Stimulated activated naive CD8-positive, alpha-beta T cell treated with anti-CD3 and anti-CD28 coated beads, Interleukin-15, amount 100 ng/mL, for 72 hours (primary cell): ENCODE data around the gene JAKMIP1.

ENCODE experiments used
- ATAC-seq: fragments of 150-1000 bp; cut with Tn5 transposase; 2 replicates; pipeline ENCODE4 v1.10.0; 2021; ENCODE audit warnings: mild to moderate bottlenecking, moderate library complexity
- DNase-seq, 2 donors: peaks; one replicate each; pipeline ENCODE4 v3.0.0; 2021 to 2022
- H3K27ac Mint-ChIP-seq, 2 donors: one replicate each; pipeline ENCODE4 v1.8.0; 2022; ENCODE audit warnings: mild to moderate bottlenecking in 2 of 2, mixed read lengths in 2 of 2, moderate library complexity in 2 of 2
- H3K27me3 Mint-ChIP-seq: one replicate; pipeline ENCODE4 v1.8.0; 2022; ENCODE audit warnings: mixed read lengths
- H3K4me1 Mint-ChIP-seq: one replicate; pipeline ENCODE4 v1.8.0; 2022; ENCODE audit warnings: mild to moderate bottlenecking, mixed read lengths
- H3K4me3 Mint-ChIP-seq, 2 donors: one replicate each; pipeline ENCODE4 v1.8.0; 2022; ENCODE audit warnings: mild to moderate bottlenecking in 2 of 2, mixed read lengths in 2 of 2, moderate library complexity in 1 of 2
- H3K9me3 Mint-ChIP-seq, 2 donors: one replicate each; pipeline ENCODE4 v1.8.0; 2022; ENCODE audit warnings: mixed read lengths in 2 of 2

JAKMIP1 gene

DNA sequence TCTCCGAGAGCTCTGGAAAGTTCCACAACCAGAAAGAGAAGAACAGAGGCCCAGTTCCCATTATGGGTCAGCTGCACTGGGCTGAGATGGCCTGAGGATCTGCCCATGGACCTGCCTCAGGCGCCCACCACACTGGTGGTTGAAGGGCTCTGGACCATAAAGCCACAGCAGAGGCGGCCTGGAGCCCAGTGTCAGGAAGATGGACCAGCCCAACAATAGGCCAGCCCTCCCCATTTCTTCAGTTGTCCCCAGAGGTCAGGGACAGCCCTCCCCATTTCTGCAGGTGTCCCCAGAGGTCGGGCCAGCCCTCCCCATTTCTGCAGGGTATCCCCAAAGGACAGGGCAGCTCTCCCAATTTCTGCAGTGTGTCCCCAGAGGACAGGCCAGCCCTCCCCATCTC is 144.9 kb downstream of the JAKMIP1 start:
- no peak for DNase-seq
- no peak for ATAC-seq
- no peaks in the 10 kb centered on the region for H3K27me3 Mint-ChIP-seq
- H3K27ac Mint-ChIP-seq, result no peak overlapping the region
- peaks cover 14 to 32% of the 10 kb centered on the region in 2 donors for H3K9me3 Mint-ChIP-seq
- no peak overlapping the region for H3K4me3 Mint-ChIP-seq
- no peaks in the 10 kb centered on the region for H3K4me1 Mint-ChIP-seq

DNA sequence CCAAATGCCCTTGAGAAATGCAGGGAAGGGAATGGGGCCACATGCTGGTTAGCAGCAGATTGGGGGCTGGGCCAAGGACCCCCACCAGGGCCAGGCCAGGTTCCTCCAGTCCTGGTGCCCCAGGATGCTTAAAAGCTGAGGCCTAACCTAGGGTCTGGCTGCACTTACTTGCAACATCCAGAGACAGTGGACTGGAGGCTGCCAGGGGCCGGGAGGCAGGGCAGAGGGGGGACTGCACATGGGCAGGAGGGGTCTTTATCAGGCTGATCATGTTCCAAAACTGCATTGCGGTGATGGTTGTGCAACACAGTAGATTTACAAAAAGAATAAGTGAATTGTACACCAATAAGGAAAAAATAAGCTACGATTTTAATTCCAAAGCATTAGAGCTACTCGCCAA is 145.3 kb downstream of the JAKMIP1 start:
- no peak overlapping the region for H3K27ac Mint-ChIP-seq
- no peak for ATAC-seq
- no peak overlapping the region for H3K4me3 Mint-ChIP-seq
- no peaks in the 10 kb centered on the region for H3K27me3 Mint-ChIP-seq
- H3K9me3 Mint-ChIP-seq, result peaks cover 10 to 28% of the 10 kb centered on the region in 2 donors
- no peaks in the 10 kb centered on the region for H3K4me1 Mint-ChIP-seq
- no peak for DNase-seq

- no peaks in the 10 kb centered on the region for H3K4me1 Mint-ChIP-seq
- no peak for ATAC-seq
Measured at GRCh38 chr4:6054162-6054922, 146.0 kb downstream of the JAKMIP1 start.

GRCh38 chr4:6052679-6053078 is 147.7 kb downstream of the JAKMIP1 start:
- DNase-seq, result no peak
- H3K4me3 Mint-ChIP-seq, result no peak overlapping the region
- no peak overlapping the region for H3K27ac Mint-ChIP-seq
- no peaks in the 10 kb centered on the region for H3K4me1 Mint-ChIP-seq
- H3K9me3 Mint-ChIP-seq, result peaks cover 0 to 9% of the 10 kb centered on the region in 2 donors
- ATAC-seq, result no peak
- no peaks in the 10 kb centered on the region for H3K27me3 Mint-ChIP-seq

More at GRCh38 chr4:6054162-6054922, 146.0 kb downstream of the JAKMIP1 start:
- no peak overlapping the region for H3K27ac Mint-ChIP-seq
- no peaks in the 10 kb centered on the region for H3K27me3 Mint-ChIP-seq
- DNase-seq, result no peak
- no peak overlapping the region for H3K4me3 Mint-ChIP-seq
- H3K9me3 Mint-ChIP-seq, result peaks cover 9 to 23% of the 10 kb centered on the region in 2 donors

DNA sequence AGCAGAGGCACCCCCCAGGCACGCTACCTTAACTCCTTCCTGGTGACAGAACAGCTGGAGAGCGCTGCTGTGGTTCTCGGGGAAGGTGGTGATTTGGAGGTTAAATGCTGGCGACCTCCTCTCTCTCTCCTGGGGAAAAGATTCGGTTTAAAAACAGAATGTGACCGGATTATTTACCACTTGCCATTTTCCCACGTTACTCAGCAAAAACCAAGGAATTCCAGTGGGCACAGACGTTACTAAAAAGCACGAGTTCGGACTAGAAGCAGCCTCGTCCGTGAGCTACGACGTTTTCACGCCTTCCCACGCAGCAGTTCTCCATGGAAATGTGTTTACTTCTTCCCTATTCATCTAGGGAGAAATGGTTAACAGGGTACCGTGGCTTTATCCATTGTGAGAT is 149.8 kb downstream of the JAKMIP1 start:
- ATAC-seq, result no peak
- H3K27me3 Mint-ChIP-seq, result no peaks in the 10 kb centered on the region
- no peak for DNase-seq
- no peak overlapping the region for H3K27ac Mint-ChIP-seq
- no peaks in the 10 kb centered on the region for H3K9me3 Mint-ChIP-seq
- no peak overlapping the region for H3K4me3 Mint-ChIP-seq
- H3K4me1 Mint-ChIP-seq, result no peaks in the 10 kb centered on the region

DNA sequence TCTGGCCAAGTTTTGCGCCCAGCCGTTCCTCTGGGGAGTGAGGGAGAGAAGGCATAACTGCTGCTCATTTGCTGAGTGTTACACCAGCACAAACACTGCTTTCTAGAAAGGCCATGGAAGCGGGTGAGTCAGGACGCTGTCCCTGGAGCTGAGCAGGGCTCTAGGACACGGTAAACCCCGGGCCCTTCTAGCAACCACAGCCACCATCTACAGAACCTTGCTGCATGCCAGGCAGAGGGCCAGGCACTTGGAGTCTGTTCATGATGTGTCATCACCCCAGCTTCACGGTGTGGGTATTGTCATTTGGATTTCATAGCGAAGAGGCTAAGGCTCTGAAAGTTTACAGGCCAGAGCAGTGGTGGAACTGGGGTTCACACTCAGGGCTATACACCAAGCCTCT is 150.4 kb downstream of the JAKMIP1 start:
- peaks cover 4% of the 10 kb centered on the region for H3K27me3 Mint-ChIP-seq
- no peak overlapping the region for H3K27ac Mint-ChIP-seq
- no peaks in the 10 kb centered on the region for H3K9me3 Mint-ChIP-seq
- ATAC-seq (no peak), DNase-seq (no peak)
- H3K4me3 Mint-ChIP-seq, result no peak overlapping the region
- no peaks in the 10 kb centered on the region for H3K4me1 Mint-ChIP-seq

- Mint-ChIP-seq H3K4me3 (no peak overlapping the region), H3K27ac (no peak overlapping the region)
Measured at GRCh38 chr4:6049278-6049677, 151.1 kb downstream of the JAKMIP1 start.

DNA sequence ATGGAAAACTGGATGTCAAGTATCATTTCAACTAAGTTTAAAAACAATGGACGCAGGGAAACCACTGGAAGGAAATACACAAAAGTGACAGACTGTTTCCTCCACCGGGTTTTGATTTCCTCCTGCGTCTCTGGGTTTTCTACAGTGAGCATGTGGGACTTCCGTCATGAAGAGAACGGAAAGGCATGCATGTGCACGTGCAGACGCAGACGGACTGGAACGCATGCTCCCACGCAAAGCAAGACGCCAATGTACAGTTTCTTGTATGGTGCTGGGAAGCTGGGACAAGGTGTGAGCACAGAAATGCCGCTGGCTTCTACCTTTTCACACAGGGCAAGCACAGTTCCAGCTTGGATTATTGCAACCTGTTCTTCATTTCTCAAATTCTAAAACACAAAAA is 151.8 kb downstream of the JAKMIP1 start:
- no peak overlapping the region for H3K27ac Mint-ChIP-seq
- ATAC-seq (no peak), DNase-seq (no peak)
- no peak overlapping the region for H3K4me3 Mint-ChIP-seq
- H3K9me3 Mint-ChIP-seq, result no peaks in the 10 kb centered on the region
- H3K27me3 Mint-ChIP-seq, result peaks cover 19% of the 10 kb centered on the region
- H3K4me1 Mint-ChIP-seq, result no peaks in the 10 kb centered on the region

More at GRCh38 chr4:6049278-6049677, 151.1 kb downstream of the JAKMIP1 start:
- peaks cover 11% of the 10 kb centered on the region for H3K27me3 Mint-ChIP-seq
- ATAC-seq (no peak), DNase-seq (no peak)
- H3K4me1 Mint-ChIP-seq, result no peaks in the 10 kb centered on the region
- no peaks in the 10 kb centered on the region for H3K9me3 Mint-ChIP-seq

DNA sequence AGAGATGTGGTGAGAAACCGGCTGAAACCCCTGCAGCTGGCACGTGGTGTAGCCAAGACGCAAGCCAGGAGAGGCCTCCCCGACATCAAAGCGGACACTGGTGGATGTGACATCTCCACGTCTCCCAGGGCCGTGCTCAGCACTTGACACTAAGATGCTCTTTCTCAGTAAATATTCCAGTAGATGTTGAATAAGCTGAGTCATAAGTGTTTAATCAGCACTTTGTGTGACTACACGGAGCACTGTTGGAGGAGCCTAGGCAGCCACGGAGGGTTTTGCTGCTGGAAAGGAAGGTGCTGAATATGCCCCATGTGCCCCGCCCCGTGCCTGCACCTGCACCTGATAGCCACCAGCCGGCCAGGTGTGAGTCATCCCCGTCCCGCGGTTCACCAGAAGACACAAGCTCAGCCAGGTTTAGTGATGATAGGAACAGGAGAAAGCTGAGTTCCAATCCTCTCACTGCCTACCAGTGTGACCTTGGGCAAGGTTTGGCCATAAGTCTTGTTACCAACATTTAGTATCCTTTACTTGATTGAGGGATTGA is 153.1 kb downstream of the JAKMIP1 start:
- DNase-seq, result peak in 1 of 2 donors; percentile 17
- no peak overlapping the region for H3K27ac Mint-ChIP-seq
- H3K27me3 Mint-ChIP-seq, result peaks cover 21% of the 10 kb centered on the region
- H3K9me3 Mint-ChIP-seq, result no peaks in the 10 kb centered on the region
- no peaks in the 10 kb centered on the region for H3K4me1 Mint-ChIP-seq
- H3K4me3 Mint-ChIP-seq, result no peak overlapping the region
- ATAC-seq, result no peak

DNA sequence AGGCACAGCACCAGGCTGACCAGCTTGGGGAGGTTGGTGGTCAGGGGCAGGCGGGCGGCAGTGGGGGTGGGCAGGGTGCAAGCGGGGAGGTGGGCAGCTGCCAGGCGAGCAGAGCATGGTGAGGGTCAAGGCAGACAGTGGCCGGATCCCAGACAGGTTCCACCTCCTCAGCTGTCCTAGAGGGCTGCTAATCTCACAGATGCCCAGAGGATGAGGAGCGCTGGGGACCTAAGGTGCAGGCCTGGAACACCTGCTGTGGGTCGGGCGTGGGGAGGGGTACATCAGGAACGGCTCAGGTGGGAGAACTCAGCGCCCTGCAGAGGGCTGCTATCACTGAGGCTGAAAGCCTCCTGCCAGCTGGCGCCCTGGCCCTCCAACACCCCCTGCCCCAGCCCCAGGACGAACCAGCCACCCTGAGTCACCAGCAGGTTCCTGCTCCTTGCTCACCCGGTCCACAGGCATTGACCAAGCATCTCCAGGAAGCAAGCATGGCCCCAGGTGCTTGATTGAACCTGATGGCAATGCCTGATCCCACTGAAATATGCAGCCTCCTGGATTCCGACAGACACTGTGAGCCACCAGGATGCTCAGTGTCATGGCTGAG is 153.7 kb downstream of the JAKMIP1 start:
- H3K27me3 Mint-ChIP-seq, result peaks cover 21% of the 10 kb centered on the region
- H3K27ac Mint-ChIP-seq, result no peak overlapping the region
- no peaks in the 10 kb centered on the region for H3K9me3 Mint-ChIP-seq
- no peaks in the 10 kb centered on the region for H3K4me1 Mint-ChIP-seq
- ATAC-seq (no peak), DNase-seq (no peak)
- no peak overlapping the region for H3K4me3 Mint-ChIP-seq

DNA sequence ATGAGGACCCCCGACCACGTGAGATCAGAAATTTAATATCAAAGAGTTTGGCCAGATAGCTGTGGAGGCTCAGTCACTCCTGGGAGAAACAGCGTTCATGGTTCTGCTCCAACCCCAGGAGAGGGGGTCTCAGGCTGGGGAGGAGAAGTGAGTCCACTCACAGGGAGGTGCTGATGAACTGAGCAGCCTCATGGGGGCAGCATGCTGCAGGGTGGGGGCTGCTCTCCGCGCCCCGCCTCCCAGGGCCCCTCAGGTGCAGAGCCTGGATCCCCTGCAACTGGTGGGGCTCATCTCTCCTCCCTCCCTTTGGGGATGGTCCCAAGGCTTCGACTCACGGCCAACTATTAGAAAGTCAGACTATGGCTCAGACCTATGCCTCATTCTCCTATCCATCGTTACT is 155.5 kb downstream of the JAKMIP1 start:
- no peak for DNase-seq
- H3K4me3 Mint-ChIP-seq, result no peak overlapping the region

DNA sequence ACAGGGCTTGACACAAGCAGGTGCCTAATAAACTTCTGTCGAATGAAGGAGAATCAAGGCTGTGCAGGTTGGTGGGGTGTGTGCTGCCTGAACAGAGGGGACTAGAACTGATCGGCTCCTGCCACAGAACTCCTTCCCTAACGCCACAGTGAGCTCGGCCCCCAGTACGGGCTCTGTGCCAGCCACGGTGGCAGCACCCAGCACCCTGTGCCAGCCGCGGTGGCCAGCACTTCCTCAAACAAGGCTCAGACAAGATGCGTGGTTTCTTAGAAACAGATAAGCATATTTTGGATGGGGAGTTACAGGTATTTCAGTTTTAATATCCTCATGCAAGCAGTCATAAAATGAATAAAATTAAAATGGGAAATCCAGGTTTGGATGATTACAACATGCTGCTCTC is 156.1 kb downstream of the JAKMIP1 start:
- Mint-ChIP-seq H3K27me3 (peaks cover 21% of the 10 kb centered on the region), H3K27ac (peak overlapping the region in 1 of 2 donors; percentile 31), H3K4me3 (no peak overlapping the region), H3K4me1 (no peaks in the 10 kb centered on the region), H3K9me3 (no peaks in the 10 kb centered on the region)
- DNase-seq, result no peak
- ATAC-seq, result no peak

More for the DNA sequence above, 155.5 kb downstream of the JAKMIP1 start:
- Mint-ChIP-seq H3K9me3 (no peaks in the 10 kb centered on the region), H3K27me3 (peaks cover 21% of the 10 kb centered on the region), H3K4me1 (no peaks in the 10 kb centered on the region), H3K27ac (no peak overlapping the region)
- ATAC-seq, result no peak

DNA sequence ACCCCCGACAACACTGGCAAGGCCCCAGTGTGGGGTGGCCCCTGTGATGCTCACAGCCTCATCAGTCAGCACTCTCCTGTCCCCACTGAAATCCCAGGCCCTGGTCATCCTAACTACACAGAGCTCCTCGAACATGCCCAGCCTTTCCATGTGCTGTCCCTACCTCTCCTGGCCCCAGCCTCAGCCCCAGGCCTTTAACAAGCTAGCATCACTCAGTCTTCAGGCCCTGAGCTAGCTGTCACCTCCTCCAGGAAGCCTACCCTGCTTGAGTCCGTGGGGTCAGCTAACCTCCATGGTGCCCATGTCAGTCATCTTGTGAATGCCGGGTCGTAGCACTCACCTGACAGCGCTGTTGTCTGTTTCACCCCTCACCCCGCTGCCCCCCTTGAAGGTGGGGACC is 156.5 kb downstream of the JAKMIP1 start:
- no peak overlapping the region for H3K27ac Mint-ChIP-seq
- DNase-seq (no peak), ATAC-seq (no peak)
- no peaks in the 10 kb centered on the region for H3K9me3 Mint-ChIP-seq
- H3K4me3 Mint-ChIP-seq, result no peak overlapping the region
- peaks cover 21% of the 10 kb centered on the region for H3K27me3 Mint-ChIP-seq
- no peaks in the 10 kb centered on the region for H3K4me1 Mint-ChIP-seq

DNA sequence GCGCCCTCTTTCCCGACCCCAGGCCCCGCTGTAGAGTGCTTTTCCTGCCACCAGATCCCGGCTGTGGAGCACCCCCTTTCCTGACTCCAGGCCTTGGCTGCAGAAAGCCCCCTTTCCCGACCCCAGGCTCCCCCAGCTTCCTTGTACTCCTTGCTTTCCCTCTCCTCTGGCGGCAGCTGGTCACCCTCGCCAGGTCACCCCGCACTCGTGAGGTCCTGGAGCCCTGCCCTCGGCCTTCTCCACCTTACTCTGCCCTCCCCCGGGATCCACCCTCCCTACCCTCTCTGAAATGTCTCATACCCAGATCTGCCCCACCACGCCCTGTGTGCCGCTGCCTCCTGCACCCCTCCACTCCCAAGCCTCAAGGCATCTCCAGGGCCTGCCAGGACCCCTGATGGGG is 157.2 kb downstream of the JAKMIP1 start:
- no peak for ATAC-seq
- no peak overlapping the region for H3K4me3 Mint-ChIP-seq
- no peaks in the 10 kb centered on the region for H3K4me1 Mint-ChIP-seq
- peaks cover 21% of the 10 kb centered on the region for H3K27me3 Mint-ChIP-seq
- H3K27ac Mint-ChIP-seq, result peak overlapping the region; percentile 44 to 87
- no peak for DNase-seq
- H3K9me3 Mint-ChIP-seq, result no peaks in the 10 kb centered on the region

DNA sequence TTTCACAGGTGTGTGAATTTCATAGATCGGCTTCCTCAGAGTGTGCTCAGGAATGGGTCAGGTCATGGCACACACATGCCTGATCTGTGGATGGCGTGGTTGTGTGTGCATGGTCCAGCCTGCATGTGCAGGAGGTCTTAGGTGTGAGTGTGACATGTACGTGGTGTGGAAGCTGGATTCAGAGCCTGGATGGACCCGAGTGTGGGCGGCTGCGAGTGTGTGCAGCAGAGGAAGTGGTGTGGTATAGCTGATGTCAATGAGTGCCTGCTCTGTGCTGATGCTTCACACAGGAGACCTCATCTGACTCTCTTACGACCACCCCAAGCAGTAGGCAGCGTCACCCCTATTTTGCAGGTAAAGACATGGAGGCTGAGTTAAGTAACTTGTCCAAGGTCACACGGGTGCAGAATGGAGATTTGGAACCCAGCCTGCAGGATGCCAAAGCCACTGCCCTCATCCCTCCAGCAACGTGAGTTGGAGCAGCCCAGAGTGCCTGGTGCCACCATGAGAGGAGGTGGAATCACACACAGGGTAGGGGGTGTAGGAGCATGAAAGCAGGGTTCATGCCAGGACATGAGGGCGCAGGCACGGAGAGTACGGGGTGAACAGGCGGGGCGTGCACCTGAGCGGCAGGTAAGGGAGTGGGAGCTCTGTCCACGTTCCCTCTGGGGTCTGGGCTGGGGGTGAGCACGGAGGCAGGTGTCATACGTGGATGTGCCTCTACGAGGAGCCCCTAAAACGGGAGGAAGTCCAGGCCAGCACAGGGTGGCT is 157.9 kb downstream of the JAKMIP1 start:
- H3K27ac Mint-ChIP-seq, result no peak overlapping the region
- ATAC-seq, result peak; percentile 73

DNA sequence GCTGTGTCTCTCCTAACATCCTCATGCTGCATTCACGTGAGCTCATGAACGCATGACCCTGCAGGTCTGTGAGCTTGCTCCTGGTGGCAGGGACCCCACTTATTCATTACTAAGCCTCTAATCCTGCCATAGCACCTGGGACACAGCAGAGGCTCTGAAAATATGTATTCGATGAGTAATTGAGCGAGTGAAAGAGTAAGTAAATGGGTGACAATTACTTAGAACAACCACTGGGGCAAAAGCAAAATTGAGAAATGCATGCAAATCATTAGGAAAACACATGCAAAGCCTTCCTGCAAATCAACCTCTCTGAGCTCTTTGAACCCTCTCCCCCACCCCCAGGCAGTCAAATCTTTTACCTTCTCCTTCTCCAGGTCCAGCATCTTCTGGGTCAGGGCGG is 158.5 kb downstream of the JAKMIP1 start:
- H3K27ac Mint-ChIP-seq, result no peak overlapping the region
- H3K27me3 Mint-ChIP-seq, result peaks cover 21% of the 10 kb centered on the region
- no peaks in the 10 kb centered on the region for H3K9me3 Mint-ChIP-seq
- no peak overlapping the region for H3K4me3 Mint-ChIP-seq
- H3K4me1 Mint-ChIP-seq, result no peaks in the 10 kb centered on the region
- peak; percentile 63 for ATAC-seq
- DNase-seq, result no peak

More for the DNA sequence above, 157.9 kb downstream of the JAKMIP1 start:
- DNase-seq, result no peak
- peaks cover 21% of the 10 kb centered on the region for H3K27me3 Mint-ChIP-seq
- H3K9me3 Mint-ChIP-seq, result no peaks in the 10 kb centered on the region
- no peaks in the 10 kb centered on the region for H3K4me1 Mint-ChIP-seq
- no peak overlapping the region for H3K4me3 Mint-ChIP-seq
